Measurements from ENCODE around the gene DIAPH2.

The DIAPH2 gene

GRCh38 chrX:97315939-97316338 lies 631.3 kb downstream of the DIAPH2 start:
- DNase-seq, result no peak

GRCh38 chrX:97320305-97320704 lies 635.7 kb downstream of the DIAPH2 start:
- no peak for DNase-seq

GRCh38 chrX:97322401-97322800 lies 637.8 kb downstream of the DIAPH2 start:
- no peak for DNase-seq

- DNase-seq, result no peak
Measured at GRCh38 chrX:97326456-97326855, 641.8 kb downstream of the DIAPH2 start.

GRCh38 chrX:97328853-97329390 lies 644.3 kb downstream of the DIAPH2 start:
- DNase-seq, result no peak

- DNase-seq, result peak; percentile 1
Measured at GRCh38 chrX:97330151-97330550, 645.5 kb downstream of the DIAPH2 start.

- no peak for DNase-seq
Measured at GRCh38 chrX:97332963-97333362, 648.3 kb downstream of the DIAPH2 start.

- DNase-seq, result no peak
Measured at GRCh38 chrX:97334850-97335249, 650.2 kb downstream of the DIAPH2 start.

GRCh38 chrX:97344724-97345123 lies 660.1 kb downstream of the DIAPH2 start:
- no peak for DNase-seq

- DNase-seq, result no peak
Measured at GRCh38 chrX:97358941-97359340, 674.3 kb downstream of the DIAPH2 start.

- DNase-seq, result no peak
Measured at GRCh38 chrX:97363843-97364242, 679.2 kb downstream of the DIAPH2 start.

GRCh38 chrX:97366237-97366636 lies 681.6 kb downstream of the DIAPH2 start:
- no peak for DNase-seq

- DNase-seq, result no peak
Measured at GRCh38 chrX:97367125-97367524, 682.5 kb downstream of the DIAPH2 start.

GRCh38 chrX:97369947-97370346 lies 685.3 kb downstream of the DIAPH2 start:
- DNase-seq, result no peak

- no peak for DNase-seq
Measured at GRCh38 chrX:97372001-97372766, 687.5 kb downstream of the DIAPH2 start.

GRCh38 chrX:97374266-97374665 lies 689.6 kb downstream of the DIAPH2 start:
- no peak for DNase-seq

GRCh38 chrX:97380200-97380599 lies 695.6 kb downstream of the DIAPH2 start:
- no peak for DNase-seq

- no peak for DNase-seq
Measured at GRCh38 chrX:97384685-97385084, 700.0 kb downstream of the DIAPH2 start.

GRCh38 chrX:97387004-97387403 lies 702.4 kb downstream of the DIAPH2 start:
- no peak for DNase-seq

GRCh38 chrX:97389761-97390192 lies 705.1 kb downstream of the DIAPH2 start:
- no peak for DNase-seq

GRCh38 chrX:97397371-97397770 lies 712.7 kb downstream of the DIAPH2 start:
- DNase-seq, result no peak

- DNase-seq, result no peak
Measured at GRCh38 chrX:97398030-97398551, 713.4 kb downstream of the DIAPH2 start.

GRCh38 chrX:97399400-97399799 lies 714.8 kb downstream of the DIAPH2 start:
- DNase-seq, result peak; percentile 16

- no peak for DNase-seq
Measured at GRCh38 chrX:97400492-97400891, 715.9 kb downstream of the DIAPH2 start.

- peak; percentile 9 for DNase-seq
Measured at GRCh38 chrX:97401154-97401553, 716.5 kb downstream of the DIAPH2 start.

Data from stimulated activated CD4-positive, alpha-beta T cell treated with anti-CD3 and anti-CD28 coated beads, Interleukin-1b, Interleukin-23, amount 100 ng/mL, for 48 hours (primary cell).